ENCODE measurements around the gene RFPL1. TPM values are rescaled to one million over a fixed set of nuclear protein-coding genes. Genes with fewer than 3 reads are reported as not detected.

The RFPL1 gene
- total and polyA plus RNA-seq, 2 of the 13 experiments (the other 11 are each of a cell fraction or from before 2014, with no cell fraction given) = not detected

DNA sequence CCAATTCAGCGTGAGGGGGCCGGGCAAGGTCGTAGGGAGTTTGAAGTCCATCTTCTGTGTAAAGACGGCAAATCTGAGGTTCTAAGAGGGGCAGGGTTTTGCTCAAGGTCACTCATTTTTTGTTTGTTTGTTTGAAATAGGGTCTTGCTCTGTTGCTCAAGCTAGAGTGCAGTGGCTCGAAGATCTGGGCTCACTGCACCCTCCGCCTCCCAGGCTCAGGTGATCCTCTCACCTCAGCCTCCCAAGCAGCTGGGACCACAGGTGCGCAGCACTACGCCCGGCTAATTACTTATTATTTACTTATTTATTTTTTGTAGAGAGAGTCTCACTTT lies 49.7 kb upstream of the RFPL1 start (continued):
- TF ChIP-seq, protein P1, sequence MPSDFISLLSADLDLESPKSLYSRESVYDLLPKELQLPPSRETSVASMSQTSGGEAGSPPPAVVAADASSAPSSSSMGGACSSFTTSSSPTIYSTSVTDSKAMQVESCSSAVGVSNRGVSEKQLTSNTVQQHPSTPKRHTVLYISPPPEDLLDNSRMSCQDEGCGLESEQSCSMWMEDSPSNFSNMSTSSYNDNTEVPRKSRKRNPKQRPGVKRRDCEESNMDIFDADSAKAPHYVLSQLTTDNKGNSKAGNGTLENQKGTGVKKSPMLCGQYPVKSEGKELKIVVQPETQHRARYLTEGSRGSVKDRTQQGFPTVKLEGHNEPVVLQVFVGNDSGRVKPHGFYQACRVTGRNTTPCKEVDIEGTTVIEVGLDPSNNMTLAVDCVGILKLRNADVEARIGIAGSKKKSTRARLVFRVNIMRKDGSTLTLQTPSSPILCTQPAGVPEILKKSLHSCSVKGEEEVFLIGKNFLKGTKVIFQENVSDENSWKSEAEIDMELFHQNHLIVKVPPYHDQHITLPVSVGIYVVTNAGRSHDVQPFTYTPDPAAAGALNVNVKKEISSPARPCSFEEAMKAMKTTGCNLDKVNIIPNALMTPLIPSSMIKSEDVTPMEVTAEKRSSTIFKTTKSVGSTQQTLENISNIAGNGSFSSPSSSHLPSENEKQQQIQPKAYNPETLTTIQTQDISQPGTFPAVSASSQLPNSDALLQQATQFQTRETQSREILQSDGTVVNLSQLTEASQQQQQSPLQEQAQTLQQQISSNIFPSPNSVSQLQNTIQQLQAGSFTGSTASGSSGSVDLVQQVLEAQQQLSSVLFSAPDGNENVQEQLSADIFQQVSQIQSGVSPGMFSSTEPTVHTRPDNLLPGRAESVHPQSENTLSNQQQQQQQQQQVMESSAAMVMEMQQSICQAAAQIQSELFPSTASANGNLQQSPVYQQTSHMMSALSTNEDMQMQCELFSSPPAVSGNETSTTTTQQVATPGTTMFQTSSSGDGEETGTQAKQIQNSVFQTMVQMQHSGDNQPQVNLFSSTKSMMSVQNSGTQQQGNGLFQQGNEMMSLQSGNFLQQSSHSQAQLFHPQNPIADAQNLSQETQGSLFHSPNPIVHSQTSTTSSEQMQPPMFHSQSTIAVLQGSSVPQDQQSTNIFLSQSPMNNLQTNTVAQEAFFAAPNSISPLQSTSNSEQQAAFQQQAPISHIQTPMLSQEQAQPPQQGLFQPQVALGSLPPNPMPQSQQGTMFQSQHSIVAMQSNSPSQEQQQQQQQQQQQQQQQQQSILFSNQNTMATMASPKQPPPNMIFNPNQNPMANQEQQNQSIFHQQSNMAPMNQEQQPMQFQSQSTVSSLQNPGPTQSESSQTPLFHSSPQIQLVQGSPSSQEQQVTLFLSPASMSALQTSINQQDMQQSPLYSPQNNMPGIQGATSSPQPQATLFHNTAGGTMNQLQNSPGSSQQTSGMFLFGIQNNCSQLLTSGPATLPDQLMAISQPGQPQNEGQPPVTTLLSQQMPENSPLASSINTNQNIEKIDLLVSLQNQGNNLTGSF (CRISPR knock-in tag; IDR thresholded peaks at IDR 0.05) = no peak
- TF ChIP-seq ESRRA (CRISPR knock-in tag; IDR thresholded peaks at IDR 0.05; ENCODE audit: low read depth) = 0 out of 2 replicates have a peak, but pooled peaks have one; percentile 6
- TF ChIP-seq, protein P2, sequence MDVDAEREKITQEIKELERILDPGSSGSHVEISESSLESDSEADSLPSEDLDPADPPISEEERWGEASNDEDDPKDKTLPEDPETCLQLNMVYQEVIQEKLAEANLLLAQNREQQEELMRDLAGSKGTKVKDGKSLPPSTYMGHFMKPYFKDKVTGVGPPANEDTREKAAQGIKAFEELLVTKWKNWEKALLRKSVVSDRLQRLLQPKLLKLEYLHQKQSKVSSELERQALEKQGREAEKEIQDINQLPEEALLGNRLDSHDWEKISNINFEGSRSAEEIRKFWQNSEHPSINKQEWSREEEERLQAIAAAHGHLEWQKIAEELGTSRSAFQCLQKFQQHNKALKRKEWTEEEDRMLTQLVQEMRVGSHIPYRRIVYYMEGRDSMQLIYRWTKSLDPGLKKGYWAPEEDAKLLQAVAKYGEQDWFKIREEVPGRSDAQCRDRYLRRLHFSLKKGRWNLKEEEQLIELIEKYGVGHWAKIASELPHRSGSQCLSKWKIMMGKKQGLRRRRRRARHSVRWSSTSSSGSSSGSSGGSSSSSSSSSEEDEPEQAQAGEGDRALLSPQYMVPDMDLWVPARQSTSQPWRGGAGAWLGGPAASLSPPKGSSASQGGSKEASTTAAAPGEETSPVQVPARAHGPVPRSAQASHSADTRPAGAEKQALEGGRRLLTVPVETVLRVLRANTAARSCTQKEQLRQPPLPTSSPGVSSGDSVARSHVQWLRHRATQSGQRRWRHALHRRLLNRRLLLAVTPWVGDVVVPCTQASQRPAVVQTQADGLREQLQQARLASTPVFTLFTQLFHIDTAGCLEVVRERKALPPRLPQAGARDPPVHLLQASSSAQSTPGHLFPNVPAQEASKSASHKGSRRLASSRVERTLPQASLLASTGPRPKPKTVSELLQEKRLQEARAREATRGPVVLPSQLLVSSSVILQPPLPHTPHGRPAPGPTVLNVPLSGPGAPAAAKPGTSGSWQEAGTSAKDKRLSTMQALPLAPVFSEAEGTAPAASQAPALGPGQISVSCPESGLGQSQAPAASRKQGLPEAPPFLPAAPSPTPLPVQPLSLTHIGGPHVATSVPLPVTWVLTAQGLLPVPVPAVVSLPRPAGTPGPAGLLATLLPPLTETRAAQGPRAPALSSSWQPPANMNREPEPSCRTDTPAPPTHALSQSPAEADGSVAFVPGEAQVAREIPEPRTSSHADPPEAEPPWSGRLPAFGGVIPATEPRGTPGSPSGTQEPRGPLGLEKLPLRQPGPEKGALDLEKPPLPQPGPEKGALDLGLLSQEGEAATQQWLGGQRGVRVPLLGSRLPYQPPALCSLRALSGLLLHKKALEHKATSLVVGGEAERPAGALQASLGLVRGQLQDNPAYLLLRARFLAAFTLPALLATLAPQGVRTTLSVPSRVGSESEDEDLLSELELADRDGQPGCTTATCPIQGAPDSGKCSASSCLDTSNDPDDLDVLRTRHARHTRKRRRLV (CRISPR knock-in tag; IDR thresholded peaks at IDR 0.05) = no peak
- peak; percentile 71 for TF ChIP-seq ZNF121 (CRISPR knock-in tag; IDR thresholded peaks at IDR 0.05)
- TF ChIP-seq ZSCAN25 (CRISPR knock-in tag; IDR thresholded peaks at IDR 0.05) = 0 out of 2 replicates have a peak, but pooled peaks have one; percentile 19
- TF ChIP-seq CC2D1A (CRISPR knock-in tag; IDR thresholded peaks at IDR 0.05) = no peak
- TF ChIP-seq IKZF4 (CRISPR knock-in tag; IDR thresholded peaks at IDR 0.05; ENCODE audit: borderline replicate concordance, low read depth, not compliant biosample characterization) = no peak
- TF ChIP-seq, protein P3, sequence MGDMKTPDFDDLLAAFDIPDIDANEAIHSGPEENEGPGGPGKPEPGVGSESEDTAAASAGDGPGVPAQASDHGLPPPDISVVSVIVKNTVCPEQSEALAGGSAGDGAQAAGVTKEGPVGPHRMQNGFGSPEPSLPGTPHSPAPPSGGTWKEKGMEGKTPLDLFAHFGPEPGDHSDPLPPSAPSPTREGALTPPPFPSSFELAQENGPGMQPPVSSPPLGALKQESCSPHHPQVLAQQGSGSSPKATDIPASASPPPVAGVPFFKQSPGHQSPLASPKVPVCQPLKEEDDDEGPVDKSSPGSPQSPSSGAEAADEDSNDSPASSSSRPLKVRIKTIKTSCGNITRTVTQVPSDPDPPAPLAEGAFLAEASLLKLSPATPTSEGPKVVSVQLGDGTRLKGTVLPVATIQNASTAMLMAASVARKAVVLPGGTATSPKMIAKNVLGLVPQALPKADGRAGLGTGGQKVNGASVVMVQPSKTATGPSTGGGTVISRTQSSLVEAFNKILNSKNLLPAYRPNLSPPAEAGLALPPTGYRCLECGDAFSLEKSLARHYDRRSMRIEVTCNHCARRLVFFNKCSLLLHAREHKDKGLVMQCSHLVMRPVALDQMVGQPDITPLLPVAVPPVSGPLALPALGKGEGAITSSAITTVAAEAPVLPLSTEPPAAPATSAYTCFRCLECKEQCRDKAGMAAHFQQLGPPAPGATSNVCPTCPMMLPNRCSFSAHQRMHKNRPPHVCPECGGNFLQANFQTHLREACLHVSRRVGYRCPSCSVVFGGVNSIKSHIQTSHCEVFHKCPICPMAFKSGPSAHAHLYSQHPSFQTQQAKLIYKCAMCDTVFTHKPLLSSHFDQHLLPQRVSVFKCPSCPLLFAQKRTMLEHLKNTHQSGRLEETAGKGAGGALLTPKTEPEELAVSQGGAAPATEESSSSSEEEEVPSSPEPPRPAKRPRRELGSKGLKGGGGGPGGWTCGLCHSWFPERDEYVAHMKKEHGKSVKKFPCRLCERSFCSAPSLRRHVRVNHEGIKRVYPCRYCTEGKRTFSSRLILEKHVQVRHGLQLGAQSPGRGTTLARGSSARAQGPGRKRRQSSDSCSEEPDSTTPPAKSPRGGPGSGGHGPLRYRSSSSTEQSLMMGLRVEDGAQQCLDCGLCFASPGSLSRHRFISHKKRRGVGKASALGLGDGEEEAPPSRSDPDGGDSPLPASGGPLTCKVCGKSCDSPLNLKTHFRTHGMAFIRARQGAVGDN (CRISPR knock-in tag; IDR thresholded peaks at IDR 0.05) = peak; percentile 33; the same call in 1 of the 2 replicates
- TF ChIP-seq REXO4 (CRISPR knock-in tag; IDR thresholded peaks at IDR 0.05; ENCODE audit: borderline replicate concordance) = no peak
- no peak for TF ChIP-seq ZNF326 (CRISPR knock-in tag; IDR thresholded peaks at IDR 0.05; ENCODE audit: borderline replicate concordance)
- no peak for TF ChIP-seq ZNF337 (CRISPR knock-in tag; IDR thresholded peaks at IDR 0.05; ENCODE audit: borderline replicate concordance, low read depth)
- TF ChIP-seq RCOR2 (CRISPR knock-in tag; IDR thresholded peaks at IDR 0.05) = no peak; the same call in 1 of the 2 replicates
- TF ChIP-seq, protein P4, sequence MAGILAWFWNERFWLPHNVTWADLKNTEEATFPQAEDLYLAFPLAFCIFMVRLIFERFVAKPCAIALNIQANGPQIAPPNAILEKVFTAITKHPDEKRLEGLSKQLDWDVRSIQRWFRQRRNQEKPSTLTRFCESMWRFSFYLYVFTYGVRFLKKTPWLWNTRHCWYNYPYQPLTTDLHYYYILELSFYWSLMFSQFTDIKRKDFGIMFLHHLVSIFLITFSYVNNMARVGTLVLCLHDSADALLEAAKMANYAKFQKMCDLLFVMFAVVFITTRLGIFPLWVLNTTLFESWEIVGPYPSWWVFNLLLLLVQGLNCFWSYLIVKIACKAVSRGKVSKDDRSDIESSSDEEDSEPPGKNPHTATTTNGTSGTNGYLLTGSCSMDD (CRISPR knock-in tag; IDR thresholded peaks at IDR 0.05) = no peak
- TF ChIP-seq ZBTB7B (CRISPR knock-in tag; IDR thresholded peaks at IDR 0.05) = no peak
- no peak for TF ChIP-seq ZNF430 (CRISPR knock-in tag; IDR thresholded peaks at IDR 0.05)
